ENCODE data around the gene TMEM141.
A peak's percentile ranks its signal among the peaks of the same experiment; 100 is the strongest.
"Not testable (repeated sequence)": the region's sequence is repeated elsewhere in the genome, so short reads cannot be mapped to it uniquely, and the experiment has no call there.

The TMEM141 gene

GRCh38 chr9:136761545-136761981 is 29.6 kb upstream of the TMEM141 start:
- Mint-ChIP-seq H3K9me3 (ENCODE audit: low read depth) (no peaks in the 10 kb centered on the region), H3K4me1 (ENCODE audit: low read depth) (no peaks in the 10 kb centered on the region), H3K4me3 (no peak overlapping the region), H3K27ac (no peak overlapping the region), H3K36me3 (no peaks in the 10 kb centered on the region), H3K27me3 (peaks cover 2% of the 10 kb centered on the region)

- Mint-ChIP-seq H3K36me3 (no peaks in the 10 kb centered on the region), H3K4me3 (no peak overlapping the region), H3K27me3 (peaks cover 2% of the 10 kb centered on the region), H3K9me3 (ENCODE audit: low read depth) (no peaks in the 10 kb centered on the region), H3K4me1 (ENCODE audit: low read depth) (peaks cover 5% of the 10 kb centered on the region), H3K27ac (no peak overlapping the region)
Observed at GRCh38 chr9:136762221-136762691, 28.9 kb upstream of the TMEM141 start.

- peaks cover 5% of the 10 kb centered on the region for H3K4me1 Mint-ChIP-seq (ENCODE audit: low read depth)
- no peaks in the 10 kb centered on the region for H3K9me3 Mint-ChIP-seq (ENCODE audit: low read depth)
- no peaks in the 10 kb centered on the region for H3K36me3 Mint-ChIP-seq
- H3K27ac Mint-ChIP-seq = no peak overlapping the region
- H3K4me3 Mint-ChIP-seq = no peak overlapping the region
- H3K27me3 Mint-ChIP-seq = peaks cover 2% of the 10 kb centered on the region
Observed at GRCh38 chr9:136762915-136763648, 28.1 kb upstream of the TMEM141 start.

GRCh38 chr9:136763649-136764035 is 27.5 kb upstream of the TMEM141 start:
- no peaks in the 10 kb centered on the region for H3K9me3 Mint-ChIP-seq (ENCODE audit: low read depth)
- peaks cover 2% of the 10 kb centered on the region for H3K27me3 Mint-ChIP-seq
- no peak overlapping the region for H3K27ac Mint-ChIP-seq
- H3K4me1 Mint-ChIP-seq (ENCODE audit: low read depth) = peaks cover 5% of the 10 kb centered on the region
- no peaks in the 10 kb centered on the region for H3K36me3 Mint-ChIP-seq
- H3K4me3 Mint-ChIP-seq = no peak overlapping the region

- Mint-ChIP-seq H3K9me3 (ENCODE audit: low read depth) (no peaks in the 10 kb centered on the region), H3K4me3 (no peak within 1 kb of the TSS), H3K27me3 (peaks cover 2% of the 10 kb centered on the region), H3K27ac (no peak within 1 kb of the TSS), H3K36me3 (no peaks in the 10 kb centered on the region), H3K4me1 (ENCODE audit: low read depth) (peaks cover 5% of the 10 kb centered on the region)
Observed at GRCh38 chr9:136764301-136764891, 26.7 kb upstream of the TMEM141 start, which contains the start of gene LCN15. Gene LCN15 (minus strand): TSS chr9:136764518. CDS start chr9:136764488, 30 bp downstream.

- H3K4me3 Mint-ChIP-seq = no peak overlapping the region
- H3K9me3 Mint-ChIP-seq (ENCODE audit: low read depth) = no peaks in the 10 kb centered on the region
- H3K36me3 Mint-ChIP-seq = no peaks in the 10 kb centered on the region
- no peak overlapping the region for H3K27ac Mint-ChIP-seq
- H3K27me3 Mint-ChIP-seq = peaks cover 2% of the 10 kb centered on the region
- peaks cover 6% of the 10 kb centered on the region for H3K4me1 Mint-ChIP-seq (ENCODE audit: low read depth)
Observed at GRCh38 chr9:136765041-136765440, 26.1 kb upstream of the TMEM141 start.

- H3K36me3 Mint-ChIP-seq; H3K27ac Mint-ChIP-seq; H3K4me3 Mint-ChIP-seq; H3K9me3 Mint-ChIP-seq (ENCODE audit: low read depth); H3K27me3 Mint-ChIP-seq; H3K4me1 Mint-ChIP-seq (ENCODE audit: low read depth): not testable (repeated sequence)
Observed at GRCh38 chr9:136765745-136766409, 25.3 kb upstream of the TMEM141 start.

GRCh38 chr9:136766410-136767120 is 24.6 kb upstream of the TMEM141 start:
- Mint-ChIP-seq H3K27ac (peak overlapping the region; percentile 23), H3K4me3 (peak overlapping the region; percentile 2)
- not testable (repeated sequence) for H3K27me3 Mint-ChIP-seq; H3K9me3 Mint-ChIP-seq (ENCODE audit: low read depth); H3K36me3 Mint-ChIP-seq; H3K4me1 Mint-ChIP-seq (ENCODE audit: low read depth)

- no peak overlapping the region for H3K27ac Mint-ChIP-seq
- H3K27me3 Mint-ChIP-seq = peaks cover 2% of the 10 kb centered on the region
- peaks cover 9% of the 10 kb centered on the region for H3K4me1 Mint-ChIP-seq (ENCODE audit: low read depth)
- peaks cover 2% of the 10 kb centered on the region for H3K36me3 Mint-ChIP-seq
- no peak overlapping the region for H3K4me3 Mint-ChIP-seq
- H3K9me3 Mint-ChIP-seq (ENCODE audit: low read depth) = no peaks in the 10 kb centered on the region
Observed at GRCh38 chr9:136769710-136770191, 21.4 kb upstream of the TMEM141 start.

- Mint-ChIP-seq H3K4me3 (no peak overlapping the region), H3K36me3 (peaks cover 2% of the 10 kb centered on the region), H3K27me3 (no peaks in the 10 kb centered on the region), H3K4me1 (ENCODE audit: low read depth) (peaks cover 6% of the 10 kb centered on the region), H3K9me3 (ENCODE audit: low read depth) (no peaks in the 10 kb centered on the region), H3K27ac (peak overlapping the region; percentile 47)
Observed at GRCh38 chr9:136771907-136772415, 19.2 kb upstream of the TMEM141 start.

GRCh38 chr9:136773386-136774044 is 17.6 kb upstream of the TMEM141 start:
- H3K9me3 Mint-ChIP-seq (ENCODE audit: low read depth) = no peaks in the 10 kb centered on the region
- no peak overlapping the region for H3K4me3 Mint-ChIP-seq
- peaks cover 4% of the 10 kb centered on the region for H3K4me1 Mint-ChIP-seq (ENCODE audit: low read depth)
- H3K27ac Mint-ChIP-seq = no peak overlapping the region
- H3K27me3 Mint-ChIP-seq = no peaks in the 10 kb centered on the region
- H3K36me3 Mint-ChIP-seq = peaks cover 2% of the 10 kb centered on the region

- Mint-ChIP-seq H3K27me3 (no peaks in the 10 kb centered on the region), H3K9me3 (ENCODE audit: low read depth) (no peaks in the 10 kb centered on the region), H3K27ac (no peak overlapping the region), H3K4me3 (no peak overlapping the region), H3K4me1 (ENCODE audit: low read depth) (peaks cover 4% of the 10 kb centered on the region), H3K36me3 (peaks cover 2% of the 10 kb centered on the region)
Observed at GRCh38 chr9:136774416-136775045, 16.6 kb upstream of the TMEM141 start.

- no peak overlapping the region for H3K27ac Mint-ChIP-seq
- peaks cover 2% of the 10 kb centered on the region for H3K36me3 Mint-ChIP-seq
- H3K9me3 Mint-ChIP-seq (ENCODE audit: low read depth) = no peaks in the 10 kb centered on the region
Observed at GRCh38 chr9:136775191-136775590, 16.0 kb upstream of the TMEM141 start.

GRCh38 chr9:136776947-136777346 is 14.2 kb upstream of the TMEM141 start:
- Mint-ChIP-seq H3K36me3 (peaks cover 2% of the 10 kb centered on the region), H3K4me1 (ENCODE audit: low read depth) (peaks cover 1% of the 10 kb centered on the region), H3K4me3 (no peak overlapping the region), H3K27ac (no peak overlapping the region), H3K9me3 (ENCODE audit: low read depth) (no peaks in the 10 kb centered on the region), H3K27me3 (no peaks in the 10 kb centered on the region)

More at GRCh38 chr9:136775191-136775590, 16.0 kb upstream of the TMEM141 start:
- Mint-ChIP-seq H3K4me1 (ENCODE audit: low read depth) (peaks cover 3% of the 10 kb centered on the region), H3K27me3 (no peaks in the 10 kb centered on the region), H3K4me3 (no peak overlapping the region)

Measured in activated naive CD8-positive, alpha-beta T cell (primary cell).